GM18909 (cell line): ENCODE data around the gene FGFRL1.

Experiments
- ATAC-seq: cut with Tn5 transposase; IDR thresholded peaks from one replicate; pipeline ENCODE4 v1.9.1; 2021; ENCODE audit warnings: mild to moderate bottlenecking; ENCODE audit not compliant: unreplicated experiment, poor library complexity

FGFRL1 gene

GRCh38 chr4:1021386-1022050 is 10.1 kb downstream of the FGFRL1 start:
- ATAC-seq: peak; percentile 79

DNA sequence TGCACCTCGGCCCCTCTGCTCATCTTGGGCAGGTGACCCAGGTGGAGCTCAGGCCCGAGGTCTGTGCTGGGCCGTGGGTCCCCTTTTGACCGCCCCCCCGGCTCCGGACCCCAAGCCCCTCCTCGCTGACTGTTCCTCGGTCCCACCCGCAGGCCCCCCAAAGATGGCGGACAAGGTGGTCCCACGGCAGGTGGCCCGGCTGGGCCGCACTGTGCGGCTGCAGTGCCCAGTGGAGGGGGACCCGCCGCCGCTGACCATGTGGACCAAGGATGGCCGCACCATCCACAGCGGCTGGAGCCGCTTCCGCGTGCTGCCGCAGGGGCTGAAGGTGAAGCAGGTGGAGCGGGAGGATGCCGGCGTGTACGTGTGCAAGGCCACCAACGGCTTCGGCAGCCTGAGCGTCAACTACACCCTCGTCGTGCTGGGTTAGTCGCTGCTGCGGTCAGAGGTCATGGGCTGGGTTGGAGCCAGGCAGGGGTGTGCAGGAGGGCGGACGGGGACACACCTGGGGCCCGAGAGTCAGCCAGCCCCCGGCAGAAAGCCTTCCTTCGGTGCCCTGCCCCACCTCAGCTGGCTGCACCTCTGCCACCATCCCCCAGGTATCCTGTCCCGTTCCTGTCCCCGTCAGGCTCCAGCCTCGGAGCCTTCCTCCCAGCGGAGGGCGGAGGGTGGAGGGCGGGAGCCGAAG is 10.8 kb downstream of the FGFRL1 start:
- no peak for ATAC-seq

DNA sequence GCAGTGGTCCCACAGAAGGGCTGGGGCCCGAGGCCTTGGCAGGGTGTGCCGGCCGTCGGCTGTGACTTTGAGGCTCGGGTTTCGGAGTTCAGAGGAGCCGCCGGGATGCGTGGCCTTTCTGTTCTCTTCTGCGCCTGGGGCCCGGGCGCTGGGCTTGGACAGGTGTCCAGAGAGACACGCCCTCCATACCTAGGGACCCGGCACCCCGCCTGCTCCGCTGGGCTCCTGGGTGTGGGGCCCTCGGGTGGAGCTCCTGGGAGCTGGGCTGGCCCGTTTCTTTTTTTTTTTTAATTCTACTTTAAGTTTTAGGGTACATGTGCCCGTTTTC is 11.3 kb downstream of the FGFRL1 start:
- no peak for ATAC-seq

DNA sequence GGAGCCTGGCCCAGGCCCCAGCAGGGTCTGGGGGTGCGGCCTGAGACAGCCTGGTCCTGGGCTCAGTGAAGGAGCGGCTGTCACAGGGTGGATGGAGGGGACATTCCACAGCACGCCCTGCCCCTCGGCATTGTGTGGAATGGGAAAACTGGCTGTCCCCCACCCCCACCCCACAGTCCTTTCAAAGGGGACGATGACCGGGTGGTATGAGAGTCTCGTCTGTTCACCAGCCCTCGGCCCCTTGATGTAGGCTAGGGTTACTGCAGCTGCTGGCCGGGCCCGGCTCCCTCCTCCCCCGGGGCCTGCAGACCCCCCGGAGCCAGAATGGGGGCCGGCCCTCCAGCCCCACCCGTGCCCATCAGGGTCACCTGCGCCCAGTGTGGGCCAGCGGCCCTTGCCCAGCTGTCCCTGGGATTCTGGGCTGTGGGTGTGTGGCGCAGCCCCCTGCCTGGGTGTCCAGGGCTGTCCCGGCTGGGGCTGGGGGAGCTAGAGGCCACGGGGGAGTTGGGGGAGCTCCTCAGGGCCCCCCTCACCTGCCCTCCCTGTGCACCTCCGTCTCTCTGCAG is 11.7 kb downstream of the FGFRL1 start:
- no peak for ATAC-seq

DNA sequence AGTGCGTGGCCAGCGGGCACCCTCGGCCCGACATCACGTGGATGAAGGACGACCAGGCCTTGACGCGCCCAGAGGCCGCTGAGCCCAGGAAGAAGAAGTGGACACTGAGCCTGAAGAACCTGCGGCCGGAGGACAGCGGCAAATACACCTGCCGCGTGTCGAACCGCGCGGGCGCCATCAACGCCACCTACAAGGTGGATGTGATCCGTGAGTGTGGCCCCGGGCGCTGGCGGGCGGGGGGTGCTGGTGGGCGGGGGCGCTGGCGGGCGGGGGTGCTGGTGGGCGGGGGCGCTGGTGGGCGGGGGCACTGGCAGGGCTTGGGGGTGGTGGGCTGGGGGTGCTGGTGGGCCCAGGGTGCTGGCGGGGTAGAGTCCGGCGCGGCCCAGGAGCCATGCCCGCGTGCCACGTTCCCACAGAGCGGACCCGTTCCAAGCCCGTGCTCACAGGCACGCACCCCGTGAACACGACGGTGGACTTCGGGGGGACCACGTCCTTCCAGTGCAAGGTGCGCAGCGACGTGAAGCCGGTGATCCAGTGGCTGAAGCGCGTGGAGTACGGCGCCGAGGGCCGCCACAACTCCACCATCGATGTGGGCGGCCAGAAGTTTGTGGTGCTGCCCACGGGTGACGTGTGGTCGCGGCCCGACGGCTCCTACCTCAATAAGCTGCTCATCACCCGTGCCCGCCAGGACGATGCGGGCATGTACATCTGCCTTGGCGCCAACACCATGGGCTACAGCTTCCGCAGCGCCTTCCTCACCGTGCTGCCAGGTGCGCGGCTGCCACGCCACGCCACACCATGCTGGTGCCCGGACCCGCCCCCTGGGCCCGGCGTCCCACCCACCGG is 12.7 kb downstream of the FGFRL1 start:
- no peak for ATAC-seq

DNA sequence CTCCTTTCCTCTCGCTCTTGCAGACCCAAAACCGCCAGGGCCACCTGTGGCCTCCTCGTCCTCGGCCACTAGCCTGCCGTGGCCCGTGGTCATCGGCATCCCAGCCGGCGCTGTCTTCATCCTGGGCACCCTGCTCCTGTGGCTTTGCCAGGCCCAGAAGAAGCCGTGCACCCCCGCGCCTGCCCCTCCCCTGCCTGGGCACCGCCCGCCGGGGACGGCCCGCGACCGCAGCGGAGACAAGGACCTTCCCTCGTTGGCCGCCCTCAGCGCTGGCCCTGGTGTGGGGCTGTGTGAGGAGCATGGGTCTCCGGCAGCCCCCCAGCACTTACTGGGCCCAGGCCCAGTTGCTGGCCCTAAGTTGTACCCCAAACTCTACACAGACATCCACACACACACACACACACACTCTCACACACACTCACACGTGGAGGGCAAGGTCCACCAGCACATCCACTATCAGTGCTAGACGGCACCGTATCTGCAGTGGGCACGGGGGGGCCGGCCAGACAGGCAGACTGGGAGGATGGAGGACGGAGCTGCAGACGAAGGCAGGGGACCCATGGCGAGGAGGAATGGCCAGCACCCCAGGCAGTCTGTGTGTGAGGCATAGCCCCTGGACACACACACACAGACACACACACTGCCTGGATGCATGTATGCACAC is 13.6 kb downstream of the FGFRL1 start:
- ATAC-seq: no peak

- ATAC-seq: peak; percentile 64
These were observed 14.7 kb downstream of the FGFRL1 start for GRCh38 chr4:1026115-1026514.

- ATAC-seq: no peak
These were observed 15.9 kb downstream of the FGFRL1 start for GRCh38 chr4:1027219-1027914.

DNA sequence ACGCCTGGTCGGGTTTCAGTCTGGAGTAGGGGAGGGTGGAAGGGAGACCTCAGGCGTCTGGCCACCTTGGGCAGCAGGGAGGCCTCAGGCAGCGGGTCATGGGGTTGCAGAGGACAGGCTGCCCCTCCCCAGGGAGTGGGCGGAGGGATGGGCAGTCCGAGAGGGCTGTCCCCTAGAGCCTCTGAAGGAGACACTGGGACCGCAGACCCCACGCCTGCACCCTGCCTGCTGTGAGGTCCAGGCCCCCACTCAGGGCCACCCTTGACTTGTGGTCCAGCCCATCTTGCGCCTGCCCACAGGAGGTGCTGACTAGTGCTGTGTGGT is 16.5 kb downstream of the FGFRL1 start:
- ATAC-seq: no peak

- ATAC-seq: no peak
These were observed 17.3 kb downstream of the FGFRL1 start for GRCh38 chr4:1028574-1029220.

- no peak for ATAC-seq
These were observed 18.1 kb downstream of the FGFRL1 start for GRCh38 chr4:1029529-1029928.

GRCh38 chr4:1030031-1030430 is 18.6 kb downstream of the FGFRL1 start:
- no peak for ATAC-seq

DNA sequence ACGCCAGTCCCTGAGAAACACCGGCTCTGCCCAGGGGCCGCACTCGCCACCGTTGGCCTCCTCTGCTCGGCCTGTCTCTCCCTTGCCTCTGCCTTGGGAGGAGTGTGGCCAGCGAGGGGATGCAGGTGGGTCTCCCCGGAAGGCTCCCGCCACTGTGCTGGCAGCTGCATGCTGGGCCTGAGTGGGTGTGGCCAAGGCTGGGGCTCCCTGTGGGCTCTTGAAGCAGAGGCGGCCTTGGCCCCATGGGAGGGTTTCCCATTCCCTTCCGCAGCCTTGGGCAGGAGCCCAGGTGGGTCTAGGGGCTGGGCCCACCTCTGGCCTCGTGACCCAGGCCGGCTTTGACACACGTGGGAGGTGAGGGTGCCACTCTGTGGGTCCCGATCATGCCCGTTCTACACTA is 19.1 kb downstream of the FGFRL1 start:
- no peak for ATAC-seq

DNA sequence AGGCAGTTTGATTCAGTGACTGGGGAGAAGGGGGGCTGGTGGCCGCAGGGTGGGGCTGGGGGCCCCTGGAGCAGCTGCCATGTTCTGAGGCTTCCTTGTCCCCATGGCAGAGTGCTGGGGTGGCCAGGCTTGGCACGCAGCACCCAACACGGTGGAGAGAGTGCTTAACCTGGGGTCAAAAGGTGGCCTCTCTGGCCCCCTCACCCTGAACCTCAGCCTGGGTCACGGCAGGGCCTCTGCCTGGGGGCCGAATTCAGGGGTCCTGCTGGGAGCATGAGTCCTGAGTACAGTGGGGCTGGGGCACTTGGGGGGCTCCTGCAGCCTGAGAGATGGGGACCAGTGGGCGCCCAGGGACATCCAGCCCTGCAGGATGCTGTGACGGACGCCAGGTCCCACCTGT is 19.9 kb downstream of the FGFRL1 start:
- ATAC-seq: no peak

GRCh38 chr4:1031956-1032795 is 20.8 kb downstream of the FGFRL1 start:
- no peak for ATAC-seq

- no peak for ATAC-seq
These were observed 21.4 kb downstream of the FGFRL1 start for GRCh38 chr4:1032861-1033260.

GRCh38 chr4:1033840-1034551 is 22.6 kb downstream of the FGFRL1 start:
- ATAC-seq: no peak

- ATAC-seq: no peak
These were observed 24.1 kb downstream of the FGFRL1 start for GRCh38 chr4:1035510-1035909.
